ENCODE measurements around the gene ARID1B.

Gene ARID1B

DNA sequence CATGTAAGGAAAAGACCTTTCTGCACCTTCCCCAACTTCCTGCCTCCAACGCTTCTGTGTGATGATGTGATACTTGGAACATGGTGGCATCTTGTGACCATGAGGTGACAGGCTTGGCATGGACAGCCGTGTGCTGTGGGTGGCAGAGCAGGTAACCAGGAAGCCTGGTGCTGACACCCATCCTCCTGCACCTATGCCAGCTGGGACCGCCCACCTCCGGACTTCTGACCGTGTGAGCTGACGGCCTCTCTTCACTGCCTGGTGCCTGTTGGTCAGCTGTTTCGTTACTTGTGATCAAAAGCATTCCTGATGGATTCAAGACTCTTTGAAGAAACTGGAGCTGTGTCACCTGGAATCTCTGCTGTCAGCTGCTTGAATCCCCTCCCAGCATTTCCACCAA, 475.8 kb downstream of the ARID1B start:
- DNase-seq (ENCODE audit: low read depth in 1 of 2, low spot score in 1 of 2) = no peak

DNA sequence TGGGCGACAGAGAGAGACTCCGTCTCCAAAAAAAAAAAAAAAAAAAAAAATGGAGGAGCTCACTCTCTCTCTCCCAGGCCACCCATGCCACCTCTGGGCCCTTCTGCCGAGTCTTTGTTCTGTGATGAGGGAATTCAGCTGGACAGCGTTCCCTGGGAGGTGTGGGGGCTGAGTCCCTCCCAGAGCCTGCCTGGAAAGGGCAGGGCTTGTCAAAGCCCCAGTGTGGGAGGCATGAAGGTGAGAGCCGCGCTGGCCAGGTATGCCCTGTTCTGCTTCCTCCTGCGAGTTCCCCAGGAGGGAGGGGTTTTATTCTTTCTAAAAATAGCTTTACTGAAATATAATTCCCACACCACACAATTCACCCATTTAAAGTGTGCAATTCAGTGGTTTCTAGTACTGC, 476.5 kb downstream of the ARID1B start:
- DNase-seq (ENCODE audit: low read depth in 1 of 2, low spot score in 1 of 2) = no peak

DNA sequence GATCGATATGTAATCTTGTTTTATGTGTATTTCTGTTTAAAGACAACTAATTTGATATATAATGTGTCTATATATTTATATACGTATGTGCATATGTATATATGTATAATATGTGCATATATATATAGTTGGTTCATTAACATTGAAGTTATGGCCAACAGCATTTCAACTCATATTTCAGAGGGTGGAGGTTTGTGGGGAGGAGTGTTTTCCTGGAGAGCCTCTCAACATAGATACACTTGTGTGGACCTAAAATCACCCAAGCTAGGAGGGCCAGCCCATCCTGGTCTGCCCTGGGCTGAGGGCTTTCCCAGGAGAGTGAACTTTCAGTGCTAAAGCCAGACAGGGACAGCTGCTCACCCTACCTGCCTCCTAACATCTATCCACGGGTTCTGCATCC, 477.4 kb downstream of the ARID1B start:
- DNase-seq (ENCODE audit: low read depth in 1 of 2, low spot score in 1 of 2) = no peak

DNA sequence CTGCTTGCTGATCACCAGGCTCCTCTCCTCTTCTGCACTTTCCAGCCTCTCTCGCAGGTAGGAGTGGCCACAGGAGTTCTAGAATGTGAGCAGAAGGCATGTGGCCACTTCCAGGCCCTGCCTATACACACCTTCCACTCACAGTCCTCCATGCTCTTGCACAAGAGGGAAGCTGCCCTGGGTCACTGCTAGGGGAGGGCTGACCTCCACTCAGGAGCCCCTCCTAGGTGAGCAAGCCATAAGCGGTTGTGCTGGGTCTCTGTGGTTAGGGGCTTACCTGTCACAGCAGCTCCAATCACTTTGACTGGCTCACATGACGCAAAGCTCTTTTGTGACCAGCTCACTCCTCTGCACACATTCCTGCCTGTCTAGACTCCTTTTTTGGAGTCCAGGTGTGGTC, 477.9 kb downstream of the ARID1B start:
- DNase-seq (ENCODE audit: low read depth in 1 of 2, low spot score in 1 of 2) = no peak

DNA sequence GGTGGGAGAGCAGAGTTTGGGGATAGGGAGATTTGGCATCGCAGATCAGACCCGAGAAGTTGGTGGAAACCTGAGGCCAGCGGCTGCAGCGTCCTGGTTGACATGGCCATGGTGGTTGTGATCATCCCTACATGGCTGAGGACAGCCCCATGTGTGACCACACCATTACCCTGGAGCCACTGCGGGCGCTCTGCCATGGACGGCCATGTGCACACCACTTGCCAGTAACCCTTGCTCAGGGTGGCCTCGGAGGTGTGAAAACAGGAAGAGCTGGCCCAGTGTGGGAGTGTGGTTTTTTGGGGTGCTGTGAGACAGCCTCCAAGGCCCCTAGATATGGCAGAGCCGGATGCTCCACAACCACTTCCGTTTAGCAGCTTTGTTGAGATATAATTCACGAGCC, 481.7 kb downstream of the ARID1B start:
- no peak for DNase-seq (ENCODE audit: low read depth in 1 of 2, low spot score in 1 of 2)

DNA sequence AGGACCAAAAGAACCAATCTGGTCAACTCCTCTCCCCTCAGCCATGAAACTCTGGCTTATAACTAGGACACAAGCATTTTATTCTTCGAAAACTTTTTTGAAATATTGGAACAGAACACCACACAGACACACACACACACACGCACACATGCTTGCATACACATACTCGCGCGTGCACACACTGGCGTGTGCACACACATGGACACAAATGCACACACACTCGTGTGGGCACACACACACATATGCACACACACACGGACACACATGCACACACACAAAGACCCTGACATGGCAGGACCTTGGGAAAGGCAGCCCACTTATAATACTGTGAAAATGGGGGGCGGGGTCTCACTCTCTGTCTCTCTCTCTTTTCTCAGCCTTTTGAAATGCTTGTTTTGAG, 482.3 kb downstream of the ARID1B start:
- DNase-seq (ENCODE audit: low read depth in 1 of 2, low spot score in 1 of 2) = no peak

All from activated T-helper 1 cell treated with anti-CD3 and anti-CD28 coated beads, Interleukin-2, amount 50 U/mL, for 16 hours (primary cell).